ENCODE data around the gene EMID1.

The EMID1 gene

GRCh38 chr22:29299136-29299900 lies 93.6 kb downstream of the EMID1 start:
- TF ChIP-seq TAF1 (IDR thresholded peaks at IDR 0.05; ENCODE audit: low read depth) = no peak
- TF ChIP-seq YY1 (IDR thresholded peaks at IDR 0.05; ENCODE audit: low read depth) = no peak
- no peak for TF ChIP-seq USF1 (IDR thresholded peaks at IDR 0.05)
- TF ChIP-seq TEAD4 (IDR thresholded peaks at IDR 0.05) = no peak
- no peak for TF ChIP-seq TCF12 (IDR thresholded peaks at IDR 0.05; ENCODE audit: low read depth)

GRCh38 chr22:29300467-29300806 lies 94.7 kb downstream of the EMID1 start:
- TF ChIP-seq YY1 (IDR thresholded peaks at IDR 0.05; ENCODE audit: low read depth) = no peak
- no peak for TF ChIP-seq FOXM1 (IDR thresholded peaks at IDR 0.05; ENCODE audit: borderline replicate concordance, low read depth)
- no peak for TF ChIP-seq TEAD4 (IDR thresholded peaks at IDR 0.05)
- TF ChIP-seq EP300 (IDR thresholded peaks at IDR 0.05; ENCODE audit: borderline replicate concordance) = no peak
- TF ChIP-seq TCF12 (IDR thresholded peaks at IDR 0.05; ENCODE audit: low read depth) = no peak
- no peak for TF ChIP-seq NFIC (IDR thresholded peaks at IDR 0.05)
- TF ChIP-seq MAX (IDR thresholded peaks at IDR 0.05) = no peak
- TF ChIP-seq TAF1 (IDR thresholded peaks at IDR 0.05; ENCODE audit: low read depth) = no peak
- TF ChIP-seq CEBPB (IDR thresholded peaks at IDR 0.05) = no peak
- TF ChIP-seq REST (IDR thresholded peaks at IDR 0.05; ENCODE audit: low read depth) = no peak
- TF ChIP-seq CREB1 (IDR thresholded peaks at IDR 0.05; ENCODE audit: low read depth) = no peak
- no peak for TF ChIP-seq ZBTB7A (IDR thresholded peaks at IDR 0.05; ENCODE audit: low read depth)
- no peak for TF ChIP-seq USF1 (IDR thresholded peaks at IDR 0.05)
- no peak for TF ChIP-seq EGR1 (IDR thresholded peaks at IDR 0.05)
- no peak for TF ChIP-seq RAD21 (IDR thresholded peaks at IDR 0.05; ENCODE audit: low read depth)

GRCh38 chr22:29300807-29301601 lies 95.3 kb downstream of the EMID1 start:
- TF ChIP-seq NFIC (IDR thresholded peaks at IDR 0.05) (no peak), YY1 (IDR thresholded peaks at IDR 0.05; ENCODE audit: low read depth) (no peak), USF1 (IDR thresholded peaks at IDR 0.05) (no peak), TCF12 (IDR thresholded peaks at IDR 0.05; ENCODE audit: low read depth) (no peak), FOXM1 (IDR thresholded peaks at IDR 0.05; ENCODE audit: borderline replicate concordance, low read depth) (no peak), CEBPB (IDR thresholded peaks at IDR 0.05) (no peak), TEAD4 (IDR thresholded peaks at IDR 0.05) (no peak), TAF1 (IDR thresholded peaks at IDR 0.05; ENCODE audit: low read depth) (no peak)

GRCh38 chr22:29301716-29302401 lies 96.2 kb downstream of the EMID1 start:
- no peak for TF ChIP-seq CEBPB (IDR thresholded peaks at IDR 0.05)
- TF ChIP-seq TEAD4 (IDR thresholded peaks at IDR 0.05) = no peak
- no peak for TF ChIP-seq TAF1 (IDR thresholded peaks at IDR 0.05; ENCODE audit: low read depth)
- no peak for TF ChIP-seq YY1 (IDR thresholded peaks at IDR 0.05; ENCODE audit: low read depth)
- TF ChIP-seq USF1 (IDR thresholded peaks at IDR 0.05) = no peak
- no peak for TF ChIP-seq NFIC (IDR thresholded peaks at IDR 0.05)

- no peak for TF ChIP-seq NFIC (IDR thresholded peaks at IDR 0.05)
- TF ChIP-seq EP300 (IDR thresholded peaks at IDR 0.05; ENCODE audit: borderline replicate concordance) = no peak
- TF ChIP-seq REST (IDR thresholded peaks at IDR 0.05; ENCODE audit: low read depth) = no peak
- no peak for TF ChIP-seq YY1 (IDR thresholded peaks at IDR 0.05; ENCODE audit: low read depth)
- no peak for TF ChIP-seq FOXM1 (IDR thresholded peaks at IDR 0.05; ENCODE audit: borderline replicate concordance, low read depth)
- TF ChIP-seq RAD21 (IDR thresholded peaks at IDR 0.05; ENCODE audit: low read depth) = no peak
- TF ChIP-seq ZBTB7A (IDR thresholded peaks at IDR 0.05; ENCODE audit: low read depth) = no peak
These were observed 96.6 kb downstream of the EMID1 start for GRCh38 chr22:29302402-29302680.

Data from Ishikawa (cell line).